K562 (cell line): ENCODE results near the gene TOMM6. TPM values are rescaled to one million over a fixed set of nuclear protein-coding genes. Genes with fewer than 3 reads are reported as not detected.
A peak's percentile ranks its signal among the peaks of the same experiment; 100 is the strongest.

Experiments used
- CREB3 ChIP-seq: fragments of 450-650 bp; conservative IDR thresholded peaks from 2 replicates; pipeline ENCODE4 v1.6.1; 2016; ENCODE audit warnings: missing genetic modification characterization, low read depth, mild to moderate bottlenecking, missing compliant biosample characterization, moderate library complexity
- DDX20 ChIP-seq: fragments of 450-650 bp; IDR thresholded peaks from 2 replicates; pipeline ENCODE4 v1.6.1; 2016; ENCODE audit warnings: missing genetic modification characterization, low read depth, mild to moderate bottlenecking, missing compliant biosample characterization, moderate library complexity
- HBP1 ChIP-seq: fragments of 450-650 bp; formaldehyde crosslinking; IDR thresholded peaks from 2 replicates; pipeline ENCODE4 v1.4.0; 2022; ENCODE audit warnings: missing genetic modification characterization
- HDGF ChIP-seq: fragments of 450-650 bp; IDR thresholded peaks from 2 replicates; pipeline ENCODE4 v1.6.1; 2016
- HMGN3 ChIP-seq: IDR thresholded peaks from 2 replicates; pipeline ENCODE4 v1.6.1; 2011; ENCODE audit warnings: borderline replicate concordance, low read depth, mild to moderate bottlenecking, mixed read lengths, low read length; ENCODE audit not compliant: insufficient read length; ENCODE audit errors: extremely low read depth
- MAFF ChIP-seq: IDR thresholded peaks from 2 replicates; pipeline ENCODE4 v1.6.1; 2012; ENCODE audit warnings: low read length, improper control_type of control experiment
- MXI1 ChIP-seq: IDR thresholded peaks from 2 replicates; pipeline ENCODE4 v1.6.1; 2011; ENCODE audit warnings: low read depth, mild to moderate bottlenecking, improper control_type of control experiment, low read length
- NR3C1 ChIP-seq: sonication (generic); formaldehyde crosslinking; IDR thresholded peaks from 2 replicates; pipeline ENCODE4 v1.8.1; 2022; ENCODE audit warnings: missing genetic modification reagents
- PCBP2 ChIP-seq: fragments of 200-400 bp; formaldehyde crosslinking; IDR thresholded peaks from 2 replicates; pipeline ENCODE4 v1.6.1; 2018; ENCODE audit warnings: low read length, low read depth, mild to moderate bottlenecking, moderate library complexity; ENCODE audit not compliant: poor library complexity, severe bottlenecking
- PKNOX1 ChIP-seq: fragments of 450-650 bp; IDR thresholded peaks from 2 replicates; pipeline ENCODE4 v1.6.1; 2016
- PTBP1 ChIP-seq: fragments of 200-400 bp; formaldehyde crosslinking; IDR thresholded peaks from 2 replicates; pipeline ENCODE4 v1.6.1; 2017; ENCODE audit warnings: low read depth, low read length
- RBFOX2 ChIP-seq: fragments of 200-400 bp; formaldehyde crosslinking; IDR thresholded peaks from 2 replicates; pipeline ENCODE4 v1.6.1; 2017; ENCODE audit warnings: low read depth, mild to moderate bottlenecking, low read length, moderate library complexity
- RBM22 ChIP-seq: fragments of 200-400 bp; formaldehyde crosslinking; IDR thresholded peaks from 2 replicates; pipeline ENCODE4 v1.6.1; 2018; ENCODE audit warnings: low read length, low read depth; ENCODE audit not compliant: poor library complexity, severe bottlenecking
- RCOR1 ChIP-seq, 2 experiments: IDR thresholded peaks; 2 replicates each; pipeline ENCODE4 v1.6.1; 2012; ENCODE audit warnings: low read depth in 2 of 2, low read length in 2 of 2, borderline replicate concordance in 1 of 2, improper control_type of control experiment in 1 of 2
- SAFB ChIP-seq: fragments of 200-400 bp; formaldehyde crosslinking; IDR thresholded peaks from 2 replicates; pipeline ENCODE4 v1.6.1; 2017; ENCODE audit warnings: low read depth, low read length, borderline replicate concordance
- SOX6 ChIP-seq: fragments of 450-650 bp; IDR thresholded peaks from 2 replicates; pipeline ENCODE4 v1.6.1; 2014; ENCODE audit warnings: mild to moderate bottlenecking
- SREBF1 ChIP-seq: fragments of 150-350 bp; IDR thresholded peaks from 2 replicates; pipeline ENCODE4 v1.6.1; 2014; ENCODE audit warnings: antibody characterized with exemption, low read depth, low read length, borderline replicate concordance
- SRF ChIP-seq, 2 experiments: fragments of 250-450, 450-650 bp in 1 of 2; sonication (Bioruptor Pico) in 1 of 2; sonication (generic) in 1 of 2; formaldehyde crosslinking; IDR thresholded peaks; 2 replicates each; pipeline versions ENCODE4 v1.5.0 to v1.5.1; 2020 to 2022; ENCODE audit warnings: mild to moderate bottlenecking in 1 of 2, missing genetic modification reagents in 1 of 2
- TCF15 ChIP-seq: fragments of 250-450 bp; sonication (Bioruptor Pico); IDR thresholded peaks from 2 replicates; pipeline ENCODE4 v1.8.0; 2022; ENCODE audit warnings: moderate library complexity, mild to moderate bottlenecking, inconsistent platforms
- ZBTB17 ChIP-seq: fragments of 450-650 bp; formaldehyde crosslinking; IDR thresholded peaks from 2 replicates; pipeline ENCODE4 v1.4.0; 2020; ENCODE audit warnings: mild to moderate bottlenecking
- ZBTB8A ChIP-seq: fragments of 450-650 bp; IDR thresholded peaks from 2 replicates; pipeline ENCODE4 v1.6.1; 2018; ENCODE audit warnings: mild to moderate bottlenecking, moderate library complexity; ENCODE audit not compliant: partially characterized antibody
- ZFP91 ChIP-seq: sonication (generic); formaldehyde crosslinking; IDR thresholded peaks from 2 replicates; pipeline ENCODE4 v1.8.0; 2022; ENCODE audit warnings: mild to moderate bottlenecking, missing genetic modification reagents
- polyA plus RNA-seq, 8 experiments: library from polyadenylated mRNA; depleted of rRNA in 4 of 8; stranded (reverse) in 5 of 8; unstranded in 3 of 8; fragments of >200 nt; fragmentation: Nextera tagmentation in 2 of 8; fragmentation: Illumina TruSeq in 1 of 8; extraction: Ambion mirVana in 2 of 8; extraction: Trizol in 1 of 8; gene quantifications; 2 replicates each; pipeline versions ENCODE4 v1.2.1 to v1.2.3, GENCODE V29; 2011 to 2014; ENCODE audit warnings: inconsistent platforms in 1 of 8, missing spikeins in 1 of 8
- total RNA-seq, 7 experiments: library from RNA; depleted of rRNA in 6 of 7; stranded (reverse); fragments of >200 nt in 6 of 7; fragmentation: Illumina TruSeq in 2 of 7; extraction: Trizol in 2 of 7; gene quantifications; 2 replicates each; pipeline versions ENCODE4 v1.2.1 to v1.2.3, GENCODE V29; 2011 to 2021; ENCODE audit warnings: low replicate concordance in 1 of 7

The TOMM6 gene
- total and polyA plus RNA-seq, 9 of the 15 experiments (the other 6 are each of a cell fraction or from before 2014, with no cell fraction given) = 380 to 2,097 (median 1,065) TPM

GRCh38 chr6:41786451-41787218 is 859 bp upstream of the TOMM6 start (continued):
- no peak; the same call in 1 of the 2 replicates for TF ChIP-seq RBFOX2
- no peak for TF ChIP-seq SOX6
- no peak for TF ChIP-seq MXI1
- no peak for TF ChIP-seq DDX20 (tag)
- TF ChIP-seq CREB3 (tag) = no peak
- no peak for TF ChIP-seq PCBP2
- TF ChIP-seq MAFF = no peak
- TF ChIP-seq SAFB = no peak
- TF ChIP-seq ZBTB17 = peak; percentile 15; the same call in 1 of the 2 replicates
- TF ChIP-seq HMGN3 = peak; percentile 56
- no peak; the same call in 1 of the 2 replicates for TF ChIP-seq HDGF
- no peak for TF ChIP-seq TCF15 (CRISPR knock-in tag)
- TF ChIP-seq NR3C1 = peak; percentile 72; the same call in 1 of the 2 replicates
- TF ChIP-seq RBM22 = peak; percentile 43
- TF ChIP-seq SRF (CRISPR knock-in tag; IDR thresholded peaks at IDR 0.05) = peak in 1 of 2 experiments; percentile 14; a peak in 1 of 4 replicates
- peak in 1 of 2 experiments; percentile 64; a peak in 1 of 4 replicates for TF ChIP-seq RCOR1 (IDR thresholded peaks at IDR 0.05; ENCODE audit: borderline replicate concordance in 1 of 2, low read depth in 2 of 2, low read length in 2 of 2)
- no peak for TF ChIP-seq PKNOX1
- no peak for TF ChIP-seq PTBP1
- 0 out of 2 replicates have a peak, but pooled peaks have one; percentile 10 for TF ChIP-seq HBP1
- peak; percentile 60; the same call in 1 of the 2 replicates for TF ChIP-seq ZFP91 (CRISPR knock-in tag)
- no peak for TF ChIP-seq ZBTB8A
- no peak for TF ChIP-seq SREBF1
